AG04449 (cell line): ENCODE measurements around the gene TBC1D14.
A peak's percentile ranks its signal among the peaks of the same experiment; 100 is the strongest.

Experiments
- CTCF ChIA-PET: fragments of 350-600 bp; formaldehyde crosslinking; extraction: SDS; loops from one replicate; lab custom pipeline; 2021; ENCODE audit warnings: antibody characterized with exemption; lab: Yijun Ruan, JAX
- POLR2A ChIA-PET: fragments of 400-600, 350-600 bp; formaldehyde crosslinking; extraction: SDS; loops from one replicate; lab custom pipeline; 2020; ENCODE audit warnings: antibody characterized with exemption, inconsistent platforms; lab: Yijun Ruan, JAX
- DNase-seq: peaks from one replicate; pipeline ENCODE4 v3.0.0-alpha.2; 2010; ENCODE audit warnings: low read depth, low spot score
- H3K4me3 ChIP-seq: 2 replicates; pipeline ENCODE4 v1.5.1; 2011; ENCODE audit warnings: low read depth, mild to moderate bottlenecking, control low read depth, low read length
- TF ChIP-seq, protein P1 (sequence below): IDR thresholded peaks from one replicate; pipeline ENCODE4 v1.5.1; 2011; ENCODE audit warnings: mild to moderate bottlenecking, moderate library complexity, low read length, control low read depth, inconsistent platforms; ENCODE audit not compliant: insufficient read depth; ENCODE audit errors: missing control alignments

TBC1D14 gene

DNA sequence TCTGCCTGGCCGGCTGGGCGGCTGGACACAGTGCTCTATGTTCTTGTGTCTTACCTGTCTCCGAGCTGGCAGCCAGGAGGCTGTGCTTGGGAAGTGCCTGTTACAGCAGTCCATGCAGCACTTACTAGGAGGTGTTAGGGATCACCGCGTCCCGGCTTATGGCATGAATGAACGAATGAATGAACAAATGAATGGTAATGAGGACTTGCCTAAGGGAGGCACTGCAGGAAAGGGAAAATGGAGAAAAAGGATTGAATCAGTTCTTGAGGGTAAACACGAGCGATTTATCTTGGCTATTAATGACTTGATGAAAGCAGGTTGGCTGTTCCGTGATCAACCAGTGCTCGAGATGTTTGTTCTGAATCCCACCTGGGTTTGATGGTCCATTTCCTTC lies 31.1 kb downstream of the TBC1D14 start:
- POLR2A ChIA-PET = no interaction called here
- CTCF ChIA-PET = no interaction called here
- DNase-seq = no peak
- TF ChIP-seq, protein P1, sequence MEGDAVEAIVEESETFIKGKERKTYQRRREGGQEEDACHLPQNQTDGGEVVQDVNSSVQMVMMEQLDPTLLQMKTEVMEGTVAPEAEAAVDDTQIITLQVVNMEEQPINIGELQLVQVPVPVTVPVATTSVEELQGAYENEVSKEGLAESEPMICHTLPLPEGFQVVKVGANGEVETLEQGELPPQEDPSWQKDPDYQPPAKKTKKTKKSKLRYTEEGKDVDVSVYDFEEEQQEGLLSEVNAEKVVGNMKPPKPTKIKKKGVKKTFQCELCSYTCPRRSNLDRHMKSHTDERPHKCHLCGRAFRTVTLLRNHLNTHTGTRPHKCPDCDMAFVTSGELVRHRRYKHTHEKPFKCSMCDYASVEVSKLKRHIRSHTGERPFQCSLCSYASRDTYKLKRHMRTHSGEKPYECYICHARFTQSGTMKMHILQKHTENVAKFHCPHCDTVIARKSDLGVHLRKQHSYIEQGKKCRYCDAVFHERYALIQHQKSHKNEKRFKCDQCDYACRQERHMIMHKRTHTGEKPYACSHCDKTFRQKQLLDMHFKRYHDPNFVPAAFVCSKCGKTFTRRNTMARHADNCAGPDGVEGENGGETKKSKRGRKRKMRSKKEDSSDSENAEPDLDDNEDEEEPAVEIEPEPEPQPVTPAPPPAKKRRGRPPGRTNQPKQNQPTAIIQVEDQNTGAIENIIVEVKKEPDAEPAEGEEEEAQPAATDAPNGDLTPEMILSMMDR = no peak
- no peak overlapping the region for H3K4me3 ChIP-seq

GRCh38 chr4:6941796-6942195 lies 32.2 kb downstream of the TBC1D14 start:
- POLR2A ChIA-PET = interaction anchor here (0.9 to 1.0 kb wide), 2 partner anchors 32 to 126 kb away, joined by 3 to 4 read pairs; partner anchors contain the start of genes GRPEL1 and TBC1D14
- CTCF ChIA-PET = interaction anchor here (0.8 to 0.9 kb wide), 2 partner anchors 33 to 129 kb away, joined by 3 to 4 read pairs; no protein-coding TSS in a partner anchor
- no peak for DNase-seq
- peak overlapping the region; percentile 42 for H3K4me3 ChIP-seq
- TF ChIP-seq, protein P1 = no peak

DNA sequence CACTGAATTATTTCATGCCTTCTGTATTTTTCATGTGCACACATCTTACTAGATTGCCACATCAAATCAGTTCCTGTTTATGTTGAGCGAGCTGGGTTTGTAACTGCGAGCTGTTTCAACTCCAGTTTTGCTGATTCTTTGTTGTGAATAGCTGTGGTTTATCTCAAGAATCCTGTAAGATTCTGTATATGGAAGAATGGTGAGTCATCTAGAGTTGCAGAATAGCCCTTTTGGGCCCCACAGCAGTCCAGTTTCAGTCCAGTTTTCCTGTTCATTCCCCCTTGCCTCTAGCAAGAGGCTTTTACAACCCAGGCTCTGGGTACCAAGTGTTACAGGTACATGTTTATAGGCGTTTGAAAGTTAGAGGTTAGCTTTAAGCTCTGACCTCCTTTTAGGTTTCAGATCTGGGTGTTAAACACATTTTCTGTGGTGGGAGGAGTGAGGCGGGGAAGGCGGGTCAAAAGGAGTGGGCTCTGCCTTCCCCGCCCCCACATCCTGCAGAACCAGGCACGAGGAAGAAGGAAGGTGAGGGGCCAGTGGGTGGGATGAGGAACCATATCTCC lies 32.7 kb downstream of the TBC1D14 start:
- CTCF ChIA-PET = interaction anchor here (0.7 to 0.9 kb wide), 3 partner anchors 32 to 152 kb away, joined by 3 to 4 read pairs (median 3); no protein-coding TSS in a partner anchor
- H3K4me3 ChIP-seq = peak overlapping the region; percentile 29
- DNase-seq = peak; percentile 95
- POLR2A ChIA-PET = interaction anchor here (0.9 to 1.0 kb wide), 2 partner anchors 33 to 126 kb away, joined by 3 to 4 read pairs; partner anchors contain the start of genes GRPEL1 and TBC1D14
- TF ChIP-seq, protein P1 = no peak

GRCh38 chr4:6943012-6943884 lies 33.6 kb downstream of the TBC1D14 start:
- POLR2A ChIA-PET = no interaction called here
- CTCF ChIA-PET = interaction anchor here (0.7 to 2.6 kb wide), 3 partner anchors 30 to 152 kb away, joined by 3 to 13 read pairs (median 3); no protein-coding TSS in a partner anchor
- no peak for DNase-seq
- no peak overlapping the region for H3K4me3 ChIP-seq
- TF ChIP-seq, protein P1 = no peak

DNA sequence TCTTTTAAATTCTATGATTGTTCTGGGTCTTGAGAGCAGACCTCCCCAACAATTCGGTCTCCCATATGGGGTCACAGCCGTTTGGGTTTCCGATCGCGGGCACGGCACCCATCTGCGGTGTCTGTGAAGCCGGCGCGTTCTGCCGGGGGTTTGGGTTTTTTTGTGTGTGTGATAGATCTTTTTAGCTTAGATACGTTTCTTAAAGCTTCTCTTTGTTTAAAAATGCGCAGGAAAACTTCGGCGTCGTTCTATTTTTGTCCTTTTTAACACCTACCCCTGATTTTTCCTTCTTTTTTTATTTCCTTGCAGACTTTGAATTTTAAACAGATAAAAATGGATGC lies 34.2 kb downstream of the TBC1D14 start:
- ChIA-PET CTCF (interaction anchor here (2.6 kb wide), 1 partner anchor 30 kb away, joined by 13 read pairs; no protein-coding TSS in a partner anchor), POLR2A (no interaction called here)
- DNase-seq = no peak
- no peak overlapping the region for H3K4me3 ChIP-seq
- TF ChIP-seq, protein P1 = no peak
